PFSK-1 (cell line): ENCODE results near the gene CASZ1.

ENCODE experiments used
- FOXP2 ChIP-seq: optimal IDR thresholded peaks from 2 replicates; pipeline ENCODE3; 2011; ENCODE audit warnings: borderline replicate concordance, control low read depth, inconsistent platforms; ENCODE audit not compliant: insufficient read depth; ENCODE audit errors: extremely low read length, extremely low read depth
- POLR2AphosphoS5 ChIP-seq: IDR thresholded peaks from 2 replicates; pipeline ENCODE4 v1.6.1; 2012; ENCODE audit warnings: low read depth, mild to moderate bottlenecking, control low read depth, low read length, moderate library complexity
- SIN3A ChIP-seq: IDR thresholded peaks from 2 replicates; pipeline ENCODE4 v1.6.1; 2012; ENCODE audit warnings: mild to moderate bottlenecking, low read length, moderate library complexity, borderline replicate concordance; ENCODE audit not compliant: insufficient read depth
- TAF1 ChIP-seq: IDR thresholded peaks from 2 replicates; pipeline ENCODE4 v1.6.1; 2012; ENCODE audit warnings: low read length, control low read depth, borderline replicate concordance; ENCODE audit not compliant: insufficient read depth
- TF ChIP-seq, protein P1 (sequence below), 2 experiments: IDR thresholded peaks; 2 replicates each; pipeline versions ENCODE4 v1.6.1 to v1.8.0; 2011 to 2012; ENCODE audit warnings: low read depth in 2 of 2, low read length in 2 of 2, control low read depth in 1 of 2, inconsistent platforms in 1 of 2, mild to moderate bottlenecking in 1 of 2, moderate library complexity in 1 of 2; ENCODE audit not compliant: insufficient read depth in 1 of 2

The CASZ1 gene

GRCh38 chr1:10785728-10786638, 10.5 kb downstream of the CASZ1 start:
- TF ChIP-seq, protein P1, sequence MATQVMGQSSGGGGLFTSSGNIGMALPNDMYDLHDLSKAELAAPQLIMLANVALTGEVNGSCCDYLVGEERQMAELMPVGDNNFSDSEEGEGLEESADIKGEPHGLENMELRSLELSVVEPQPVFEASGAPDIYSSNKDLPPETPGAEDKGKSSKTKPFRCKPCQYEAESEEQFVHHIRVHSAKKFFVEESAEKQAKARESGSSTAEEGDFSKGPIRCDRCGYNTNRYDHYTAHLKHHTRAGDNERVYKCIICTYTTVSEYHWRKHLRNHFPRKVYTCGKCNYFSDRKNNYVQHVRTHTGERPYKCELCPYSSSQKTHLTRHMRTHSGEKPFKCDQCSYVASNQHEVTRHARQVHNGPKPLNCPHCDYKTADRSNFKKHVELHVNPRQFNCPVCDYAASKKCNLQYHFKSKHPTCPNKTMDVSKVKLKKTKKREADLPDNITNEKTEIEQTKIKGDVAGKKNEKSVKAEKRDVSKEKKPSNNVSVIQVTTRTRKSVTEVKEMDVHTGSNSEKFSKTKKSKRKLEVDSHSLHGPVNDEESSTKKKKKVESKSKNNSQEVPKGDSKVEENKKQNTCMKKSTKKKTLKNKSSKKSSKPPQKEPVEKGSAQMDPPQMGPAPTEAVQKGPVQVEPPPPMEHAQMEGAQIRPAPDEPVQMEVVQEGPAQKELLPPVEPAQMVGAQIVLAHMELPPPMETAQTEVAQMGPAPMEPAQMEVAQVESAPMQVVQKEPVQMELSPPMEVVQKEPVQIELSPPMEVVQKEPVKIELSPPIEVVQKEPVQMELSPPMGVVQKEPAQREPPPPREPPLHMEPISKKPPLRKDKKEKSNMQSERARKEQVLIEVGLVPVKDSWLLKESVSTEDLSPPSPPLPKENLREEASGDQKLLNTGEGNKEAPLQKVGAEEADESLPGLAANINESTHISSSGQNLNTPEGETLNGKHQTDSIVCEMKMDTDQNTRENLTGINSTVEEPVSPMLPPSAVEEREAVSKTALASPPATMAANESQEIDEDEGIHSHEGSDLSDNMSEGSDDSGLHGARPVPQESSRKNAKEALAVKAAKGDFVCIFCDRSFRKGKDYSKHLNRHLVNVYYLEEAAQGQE (IDR thresholded peaks at IDR 0.05; ENCODE audit: insufficient read depth in 1 of 2, low read depth in 2 of 2, low read length in 2 of 2) = no peak
- TF ChIP-seq POLR2AphosphoS5 = no peak

- TF ChIP-seq POLR2AphosphoS5 = no peak
- no peak for TF ChIP-seq TAF1
- no peak for TF ChIP-seq FOXP2
- TF ChIP-seq SIN3A = no peak
- TF ChIP-seq, protein P1 (IDR thresholded peaks at IDR 0.05; ENCODE audit: insufficient read depth in 1 of 2, low read depth in 2 of 2, low read length in 2 of 2) = no peak
These were observed 11.3 kb downstream of the CASZ1 start for GRCh38 chr1:10784998-10785727.

DNA sequence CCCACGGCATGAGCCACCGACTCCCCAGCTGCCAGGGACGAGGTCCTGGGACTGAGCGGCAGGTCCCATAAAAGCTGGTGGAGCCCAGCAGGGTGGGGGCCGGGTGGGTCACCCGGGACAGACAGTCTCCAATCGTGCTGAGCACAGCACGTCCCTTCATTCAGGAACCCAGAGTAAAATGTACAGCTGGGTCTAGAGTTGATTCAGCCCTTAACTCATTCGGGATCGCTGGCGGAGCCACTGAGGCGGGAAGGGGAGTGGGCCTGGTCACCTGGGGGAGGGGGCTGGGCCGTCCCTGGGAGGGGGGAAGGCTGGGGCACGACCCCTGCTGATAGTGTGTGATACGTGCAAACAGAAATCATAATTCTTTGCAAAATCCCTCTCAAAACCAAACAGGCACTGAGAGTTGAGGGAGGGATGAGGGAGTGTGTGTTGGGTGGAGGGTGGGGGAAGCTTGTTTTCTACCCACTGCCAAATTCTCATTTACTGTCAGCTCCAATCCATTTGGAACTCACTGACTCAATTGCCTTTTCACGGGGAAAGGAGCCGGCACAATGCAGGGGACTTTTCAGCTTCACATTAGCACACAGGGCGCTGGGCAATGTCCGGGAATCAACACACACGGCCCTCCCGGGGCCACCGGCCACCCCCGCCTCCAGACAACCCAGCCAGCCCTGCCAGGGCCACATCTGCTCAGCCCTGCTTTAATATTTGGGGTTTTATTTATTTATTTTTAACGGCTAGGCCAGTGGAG, 13.8 kb downstream of the CASZ1 start:
- TF ChIP-seq POLR2AphosphoS5 (no peak), FOXP2 (no peak), TAF1 (no peak)

GRCh38 chr1:10781137-10781536, 15.3 kb downstream of the CASZ1 start:
- TF ChIP-seq POLR2AphosphoS5 = no peak
- TF ChIP-seq, protein P1 (IDR thresholded peaks at IDR 0.05; ENCODE audit: insufficient read depth in 1 of 2, low read depth in 2 of 2, low read length in 2 of 2) = no peak
- no peak for TF ChIP-seq SIN3A
- no peak for TF ChIP-seq TAF1
- TF ChIP-seq FOXP2 = no peak

DNA sequence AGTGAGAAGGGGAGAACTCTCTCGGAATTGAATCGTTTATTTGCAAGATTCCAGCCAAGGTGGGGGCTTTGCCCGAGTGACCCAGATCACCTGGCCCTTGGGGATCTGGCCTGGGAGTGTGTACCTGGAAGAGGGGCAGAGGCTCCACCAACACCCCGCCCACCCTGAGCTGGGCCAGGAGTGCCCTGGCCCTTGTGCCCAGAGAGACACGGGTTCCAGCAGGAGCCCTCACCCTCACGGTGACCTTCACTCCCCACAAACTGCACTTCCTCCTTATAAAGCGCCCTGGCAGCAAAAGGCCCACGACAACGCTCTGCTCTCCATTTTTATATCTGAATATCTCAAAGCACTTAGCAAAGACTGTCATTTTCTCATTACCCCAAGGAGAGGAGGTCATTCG, 16.6 kb downstream of the CASZ1 start:
- TF ChIP-seq TAF1 (no peak), FOXP2 (no peak), SIN3A (no peak), POLR2AphosphoS5 (no peak)
- TF ChIP-seq, protein P1 (IDR thresholded peaks at IDR 0.05; ENCODE audit: insufficient read depth in 1 of 2, low read depth in 2 of 2, low read length in 2 of 2) = no peak
